DOHH2 (cell line): ENCODE results near the gene CDH22.

ENCODE experiments used
- EZH2phosphoT487 ChIP-seq: fragments of 200-600 bp; sonication (generic); IDR thresholded peaks from 2 replicates; pipeline ENCODE4 v1.6.1; 2017; ENCODE audit warnings: borderline replicate concordance, mild to moderate bottlenecking, antibody characterized with exemption, low read length, moderate library complexity, mixed read lengths
- TF ChIP-seq, protein P1 (sequence below): fragments of 200-600 bp; sonication (generic); IDR thresholded peaks from one replicate; pipeline ENCODE4 v1.5.1; 2014; ENCODE audit warnings: antibody characterized with exemption, mild to moderate bottlenecking, low read depth, low read length; ENCODE audit not compliant: poor library complexity, severe bottlenecking

DNA sequence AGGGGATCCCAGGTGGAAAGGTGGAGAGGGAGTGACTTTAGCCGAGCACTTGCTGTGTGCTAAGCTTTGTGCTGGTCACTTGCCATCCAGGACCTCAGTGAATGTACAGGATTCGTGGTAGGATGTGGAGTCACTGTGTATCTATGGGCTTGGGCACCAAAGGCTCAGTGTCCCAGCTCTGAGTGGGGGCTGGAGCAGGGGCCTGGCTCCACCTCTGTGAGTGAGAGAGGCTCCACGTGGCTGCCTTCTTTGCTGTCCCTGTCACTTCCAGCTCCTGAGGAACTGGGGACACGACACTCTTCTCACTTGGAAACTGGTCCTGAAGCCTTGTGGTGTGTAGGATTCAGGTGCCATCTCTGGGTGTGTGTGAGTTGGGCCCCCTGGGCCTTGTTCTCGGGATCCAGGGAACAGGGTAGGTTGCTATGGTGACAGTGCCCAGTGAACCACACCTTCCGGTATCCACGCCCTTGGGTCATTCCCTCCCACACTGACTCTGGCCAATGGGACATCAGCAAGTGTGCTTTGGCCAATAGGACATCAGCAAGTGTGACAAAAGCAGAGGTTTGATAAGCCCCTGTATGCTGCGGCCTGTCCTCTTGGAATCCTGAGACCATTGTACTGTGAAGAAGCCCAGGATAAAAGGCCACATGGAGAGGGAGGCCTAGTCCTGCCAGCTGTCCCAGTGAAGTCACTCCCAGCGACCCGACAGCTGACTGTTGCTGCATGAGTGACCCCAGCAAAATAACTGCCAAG, 87.7 kb downstream of the CDH22 start:
- TF ChIP-seq EZH2phosphoT487: no peak
- TF ChIP-seq, protein P1, sequence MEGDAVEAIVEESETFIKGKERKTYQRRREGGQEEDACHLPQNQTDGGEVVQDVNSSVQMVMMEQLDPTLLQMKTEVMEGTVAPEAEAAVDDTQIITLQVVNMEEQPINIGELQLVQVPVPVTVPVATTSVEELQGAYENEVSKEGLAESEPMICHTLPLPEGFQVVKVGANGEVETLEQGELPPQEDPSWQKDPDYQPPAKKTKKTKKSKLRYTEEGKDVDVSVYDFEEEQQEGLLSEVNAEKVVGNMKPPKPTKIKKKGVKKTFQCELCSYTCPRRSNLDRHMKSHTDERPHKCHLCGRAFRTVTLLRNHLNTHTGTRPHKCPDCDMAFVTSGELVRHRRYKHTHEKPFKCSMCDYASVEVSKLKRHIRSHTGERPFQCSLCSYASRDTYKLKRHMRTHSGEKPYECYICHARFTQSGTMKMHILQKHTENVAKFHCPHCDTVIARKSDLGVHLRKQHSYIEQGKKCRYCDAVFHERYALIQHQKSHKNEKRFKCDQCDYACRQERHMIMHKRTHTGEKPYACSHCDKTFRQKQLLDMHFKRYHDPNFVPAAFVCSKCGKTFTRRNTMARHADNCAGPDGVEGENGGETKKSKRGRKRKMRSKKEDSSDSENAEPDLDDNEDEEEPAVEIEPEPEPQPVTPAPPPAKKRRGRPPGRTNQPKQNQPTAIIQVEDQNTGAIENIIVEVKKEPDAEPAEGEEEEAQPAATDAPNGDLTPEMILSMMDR: no peak
